Stimulated activated CD4-positive, alpha-beta T cell treated with anti-CD3 and anti-CD28 coated beads, Interleukin-4, amount 100 ng/mL, for 1 hour (primary cell): ENCODE measurements around the gene LPAR1.

ENCODE experiments used
- DNase-seq: peaks from one replicate; pipeline ENCODE4 v3.0.0-alpha.2; 2020

The LPAR1 gene

DNA sequence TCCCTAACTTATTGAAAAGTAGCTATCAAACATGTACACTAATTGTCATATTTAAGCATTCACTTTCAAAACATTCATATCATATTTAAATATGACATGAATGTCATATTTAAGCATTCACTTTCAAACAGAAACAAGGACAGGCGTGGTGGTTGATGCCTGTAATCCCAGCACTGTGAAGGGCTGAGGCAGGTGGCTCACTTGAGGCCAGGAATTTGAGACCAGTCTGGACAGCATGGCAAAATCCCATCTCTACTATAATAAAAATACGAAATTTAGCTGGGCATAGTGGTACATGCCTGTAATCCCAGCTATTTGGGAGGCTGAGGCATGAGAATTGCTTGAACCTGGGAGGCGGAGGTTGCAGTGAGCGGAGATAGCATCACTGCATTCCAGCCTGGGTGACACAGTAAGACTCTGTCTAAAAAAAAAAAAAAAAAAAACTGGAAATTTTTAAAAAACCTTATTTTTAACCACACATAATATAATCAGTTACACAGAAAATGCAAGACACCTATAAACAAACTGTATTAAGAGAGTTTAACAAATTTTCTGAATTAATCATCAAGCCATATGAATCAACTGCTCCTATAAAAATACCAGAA lies 88.1 kb downstream of the LPAR1 start:
- no peak for DNase-seq

GRCh38 chr9:110949081-110949480 lies 89.2 kb downstream of the LPAR1 start:
- no peak for DNase-seq

DNA sequence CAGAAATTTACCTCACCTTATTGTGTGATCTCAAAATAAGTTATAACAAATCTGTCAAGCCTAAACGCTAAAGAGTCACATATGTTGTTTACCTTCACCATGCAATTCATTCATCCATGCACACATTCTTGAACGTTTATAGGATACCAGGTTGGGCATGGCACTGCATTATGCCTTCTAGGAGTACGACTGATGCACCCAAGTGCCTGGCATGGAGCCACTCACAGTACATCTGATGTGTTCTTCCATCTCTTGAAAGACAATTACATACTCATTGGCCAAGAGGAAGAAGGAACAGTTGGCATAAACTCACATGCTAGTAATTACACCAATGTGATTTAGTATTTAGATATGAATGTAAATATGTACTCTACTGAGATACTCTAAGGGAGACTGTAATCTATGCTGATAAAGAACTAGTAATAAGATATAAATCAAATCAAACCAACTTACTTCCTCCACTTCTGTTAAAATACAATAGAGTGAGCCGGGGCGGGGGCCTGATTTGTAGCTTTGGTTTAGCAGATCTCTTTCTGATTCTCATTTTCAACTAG lies 90.7 kb downstream of the LPAR1 start:
- no peak for DNase-seq

GRCh38 chr9:110942522-110942921 lies 95.7 kb downstream of the LPAR1 start:
- no peak for DNase-seq

- no peak for DNase-seq
These were observed 97.2 kb downstream of the LPAR1 start for GRCh38 chr9:110940951-110941557.

- DNase-seq: no peak
These were observed 98.7 kb downstream of the LPAR1 start for GRCh38 chr9:110939573-110939972.

DNA sequence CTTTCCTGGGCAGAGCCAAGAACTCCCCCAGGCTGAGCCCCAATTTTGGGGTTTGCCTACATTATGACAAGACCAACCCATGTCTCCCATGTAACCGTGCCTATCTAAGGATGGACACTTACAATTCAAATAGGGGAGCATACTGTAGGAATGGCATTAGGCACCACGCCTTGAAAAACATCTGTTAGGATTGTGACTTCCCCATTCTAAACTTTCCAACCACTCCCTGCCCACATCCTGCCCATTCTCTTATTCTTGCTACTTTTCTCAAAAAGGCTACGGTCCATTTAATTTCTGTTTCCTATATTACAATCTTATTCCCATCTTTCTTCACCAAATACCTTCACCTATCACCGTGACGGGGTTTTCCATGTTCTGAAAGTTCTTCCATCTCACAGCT lies 99.2 kb downstream of the LPAR1 start:
- no peak for DNase-seq

DNA sequence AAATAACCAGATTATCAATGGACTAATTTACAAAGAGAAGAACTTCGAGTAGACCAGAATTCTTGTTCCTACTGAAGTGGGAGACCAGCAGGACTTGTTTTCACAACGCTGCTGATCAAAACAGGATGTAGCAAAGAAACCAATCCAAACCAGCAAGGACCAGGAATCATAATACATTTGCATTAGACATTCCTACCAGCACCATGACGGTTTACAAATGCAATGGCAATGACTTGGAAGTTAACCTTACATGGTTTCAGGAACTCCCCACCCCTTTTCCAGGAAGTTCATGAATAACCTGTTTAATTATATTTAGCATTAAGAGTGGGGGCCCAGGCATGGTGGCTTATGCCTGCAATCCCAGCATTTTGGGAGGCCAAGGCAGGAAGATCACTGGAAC lies 100.0 kb downstream of the LPAR1 start:
- no peak for DNase-seq

GRCh38 chr9:110936719-110937452 lies 101.4 kb downstream of the LPAR1 start:
- no peak for DNase-seq

- DNase-seq: no peak
These were observed 102.0 kb downstream of the LPAR1 start for GRCh38 chr9:110936237-110936636.

DNA sequence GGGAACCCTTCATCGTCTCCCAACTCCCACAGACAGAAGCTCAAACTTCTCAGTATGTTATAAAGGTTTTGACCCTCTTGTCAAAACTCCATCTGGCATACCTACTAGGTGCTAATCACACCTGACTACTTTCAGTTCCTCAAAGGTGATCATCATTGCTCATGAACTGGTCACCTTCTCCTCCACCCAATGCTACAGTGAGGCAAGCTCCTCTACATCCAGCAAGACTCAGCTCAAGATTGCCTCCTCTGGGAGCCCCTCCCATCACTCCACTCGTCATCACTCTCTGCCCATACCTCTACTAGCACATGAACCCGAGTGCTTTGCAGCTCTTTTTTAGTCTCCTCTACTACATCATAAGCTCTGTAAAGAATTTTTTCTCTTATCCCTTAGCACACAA lies 102.4 kb downstream of the LPAR1 start:
- no peak for DNase-seq

DNA sequence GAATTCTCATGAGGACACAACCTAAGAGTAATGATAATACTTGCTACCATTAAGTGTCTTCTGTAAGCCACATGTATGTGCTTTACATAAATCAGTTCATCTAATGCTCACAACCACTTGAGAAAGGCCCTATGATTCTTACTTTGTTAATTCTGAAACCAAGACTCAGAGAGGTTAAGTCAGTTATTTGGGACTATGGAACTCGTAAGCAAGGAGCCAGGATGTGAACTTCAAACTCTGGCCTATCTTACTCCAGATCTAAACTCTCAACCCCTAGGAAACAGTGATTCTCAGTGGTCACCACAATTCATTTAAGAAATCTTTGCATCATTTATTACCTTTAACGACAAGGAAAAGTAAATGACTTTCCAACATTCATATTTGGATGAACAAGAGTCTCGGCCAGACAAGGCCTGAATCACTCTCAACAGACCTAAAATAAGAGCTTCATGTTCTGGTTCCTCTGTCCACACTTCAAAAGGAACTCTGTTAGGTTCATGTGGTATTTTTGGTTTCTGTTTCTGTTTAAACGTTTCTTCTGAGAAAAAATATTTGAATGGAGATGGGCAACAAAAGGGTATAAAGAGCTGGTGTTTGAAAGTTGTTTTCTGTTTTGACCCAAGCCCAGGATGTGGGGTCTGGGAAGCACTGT lies 104.8 kb downstream of the LPAR1 start:
- DNase-seq: no peak

- no peak for DNase-seq
These were observed 105.4 kb downstream of the LPAR1 start for GRCh38 chr9:110932863-110933262.

GRCh38 chr9:110928599-110928998 lies 109.7 kb downstream of the LPAR1 start:
- no peak for DNase-seq

DNA sequence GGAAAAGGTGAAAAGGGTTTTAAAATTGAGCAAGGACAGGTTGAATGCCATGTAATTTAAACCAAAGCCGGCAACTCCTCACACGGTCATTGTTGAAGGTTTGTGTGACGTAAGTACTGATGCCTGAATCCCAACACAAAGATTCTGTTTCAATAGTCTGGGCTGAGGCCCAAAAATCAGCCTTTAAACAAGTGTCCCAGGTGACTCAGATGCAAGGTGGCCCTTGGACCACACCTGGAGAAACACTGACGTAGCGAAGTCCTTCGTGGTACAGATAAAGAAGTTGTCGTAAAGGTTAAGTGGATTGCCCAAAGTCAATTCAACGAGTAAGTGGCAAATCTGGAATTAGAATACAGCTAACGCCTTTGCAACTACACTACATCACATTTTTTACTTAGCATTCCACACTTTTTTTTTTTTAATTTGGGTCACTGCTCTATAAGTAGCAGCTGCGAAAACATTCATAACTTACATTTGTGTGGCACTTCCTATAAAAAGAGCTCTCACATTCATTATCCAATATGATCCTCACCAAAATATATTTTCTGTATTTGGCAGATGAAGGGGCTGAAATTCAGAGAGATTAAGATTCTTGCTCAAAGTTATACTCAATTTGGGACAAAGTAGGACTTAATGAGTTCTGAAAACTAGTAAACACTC lies 111.3 kb downstream of the LPAR1 start:
- no peak for DNase-seq

GRCh38 chr9:110923601-110924000 lies 114.7 kb downstream of the LPAR1 start:
- DNase-seq: no peak

DNA sequence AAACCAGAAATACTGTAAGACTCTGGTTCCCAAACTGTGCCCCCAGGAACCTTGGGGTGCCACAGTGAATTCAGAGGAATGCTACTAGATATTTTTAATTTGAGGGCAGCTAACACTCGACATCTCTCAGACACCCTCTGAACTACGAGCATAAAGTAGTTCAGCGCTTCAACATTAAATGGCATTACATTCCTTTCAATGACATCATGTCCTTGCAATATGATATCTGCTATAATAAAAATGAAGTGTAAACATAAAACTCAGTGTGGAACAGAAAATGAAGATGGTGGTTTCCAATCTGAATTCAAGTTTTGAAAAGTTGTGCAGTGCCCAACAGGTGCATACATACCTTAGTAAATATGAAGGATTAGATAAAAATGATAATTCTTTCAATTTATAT lies 116.1 kb downstream of the LPAR1 start:
- no peak for DNase-seq

DNA sequence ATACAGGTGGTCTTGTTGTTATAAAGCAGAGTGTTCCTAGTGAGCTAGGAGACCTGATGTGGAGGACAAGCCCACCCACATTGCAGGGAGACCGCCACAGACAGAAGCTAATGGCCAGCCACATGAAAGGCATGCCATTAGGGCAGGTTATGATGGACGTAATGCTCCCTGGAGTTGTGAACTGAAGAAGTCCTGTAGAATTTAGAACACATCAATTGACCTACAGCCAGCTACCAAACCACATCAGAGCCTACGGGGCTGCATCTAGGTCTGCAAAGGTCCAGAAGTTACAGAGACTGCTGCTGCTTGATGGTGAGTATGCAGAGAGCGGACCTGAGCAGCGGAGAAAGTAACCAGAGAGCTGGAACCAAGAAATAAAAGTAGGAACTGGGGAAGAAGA lies 116.6 kb downstream of the LPAR1 start:
- DNase-seq: no peak

GRCh38 chr9:110919609-110920008 lies 118.7 kb downstream of the LPAR1 start:
- no peak for DNase-seq

- no peak for DNase-seq
These were observed 119.2 kb downstream of the LPAR1 start for GRCh38 chr9:110919050-110919435.

DNA sequence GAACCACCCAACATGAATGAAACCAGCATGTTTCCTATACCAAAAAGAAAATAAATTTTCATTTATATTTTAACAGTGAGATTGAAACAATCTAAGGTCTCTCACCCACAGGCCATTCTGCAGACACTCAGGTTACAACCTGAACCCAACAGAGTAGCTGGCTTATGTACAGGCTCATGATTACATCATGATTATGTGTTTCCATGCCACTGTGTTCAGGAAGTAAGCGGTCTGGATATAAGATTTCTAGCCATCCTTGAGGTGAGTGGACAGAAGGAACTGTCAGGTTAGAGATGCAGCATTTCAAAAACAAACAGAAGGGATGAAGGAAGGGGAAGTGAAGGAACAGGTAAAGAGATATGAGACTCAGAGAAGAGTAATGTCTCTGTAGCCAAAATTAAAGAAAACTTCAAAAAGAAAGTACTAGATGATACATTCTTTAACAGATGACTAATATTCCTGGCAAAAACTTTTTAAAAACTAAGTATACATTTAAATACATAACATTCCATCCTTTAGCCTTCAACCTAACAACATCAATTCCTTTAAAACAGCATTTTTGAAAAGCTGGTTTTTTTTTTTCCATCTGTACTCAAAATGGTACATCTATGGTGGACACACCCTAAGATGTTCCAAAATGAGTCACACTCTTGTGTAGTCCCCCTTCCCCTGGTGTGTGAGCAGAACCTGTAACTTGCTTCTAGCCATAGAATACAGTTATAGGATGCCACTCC lies 119.8 kb downstream of the LPAR1 start:
- no peak for DNase-seq

- DNase-seq: no peak
These were observed 121.9 kb downstream of the LPAR1 start for GRCh38 chr9:110916403-110916802.
